ENCODE data around the gene SLC30A7. TPM values are rescaled to one million over a fixed set of nuclear protein-coding genes. Genes with fewer than 3 reads are reported as not detected.
"Not testable (repeated sequence)": the region's sequence is repeated elsewhere in the genome, so short reads cannot be mapped to it uniquely, and the experiment has no call there.

Gene SLC30A7
- total RNA-seq, 6 experiments from 2014 or later = 19.1 to 32.2 (median 23.3) TPM

- Histone ChIP-seq H3K4me1 (no peaks in the 10 kb centered on the region), H3K9me3 (no peaks in the 10 kb centered on the region), H3K27ac (no peak overlapping the region), H3K27me3 (no peaks in the 10 kb centered on the region), H3K36me3 (peaks cover 0 to 6% (median 1%) of the 10 kb centered on the region in 4 donors), H3K4me3 (no peak overlapping the region)
- intact Hi-C loops (cut with DNase I) = no loop called here
- WGBS (ENCODE audit: insufficient coverage, low coverage, low lambda C conversion rate, missing lambda C conversion rate) = 64% methylated on average over 2 of the region's 2 CpGs
- no peak for ATAC-seq
- TF ChIP-seq CTCF (IDR thresholded peaks at IDR 0.05) = no peak
- TF ChIP-seq POLR2A (IDR thresholded peaks at IDR 0.05) = no peak
- DNase-seq = no peak
Measured at GRCh38 chr1:100927276-100927675, 31.4 kb downstream of the SLC30A7 start.

GRCh38 chr1:100928128-100928527 is 32.2 kb downstream of the SLC30A7 start:
- no peak overlapping the region for H3K27ac ChIP-seq
- H3K4me3 ChIP-seq = no peak overlapping the region
- H3K27me3 ChIP-seq = no peaks in the 10 kb centered on the region
- no peaks in the 10 kb centered on the region for H3K4me1 ChIP-seq
- TF ChIP-seq POLR2A (IDR thresholded peaks at IDR 0.05) (no peak), CTCF (IDR thresholded peaks at IDR 0.05) (peak in 1 of 4 donors; percentile 17)
- DNase-seq (no peak), ATAC-seq (no peak)
- 88% methylated on average over 3 of the region's 3 CpGs for WGBS (ENCODE audit: insufficient coverage, low coverage, low lambda C conversion rate, missing lambda C conversion rate)
- H3K9me3 ChIP-seq = no peaks in the 10 kb centered on the region
- peaks cover 0 to 3% (median 0%) of the 10 kb centered on the region in 4 donors for H3K36me3 ChIP-seq
- intact Hi-C loops (cut with DNase I) = no loop called here

- Histone ChIP-seq H3K36me3 (no peaks in the 10 kb centered on the region), H3K9me3 (no peaks in the 10 kb centered on the region), H3K4me3 (no peak overlapping the region), H3K27me3 (no peaks in the 10 kb centered on the region), H3K27ac (no peak overlapping the region), H3K4me1 (no peaks in the 10 kb centered on the region)
- no peak for DNase-seq
- ATAC-seq = no peak
- no peak for TF ChIP-seq POLR2A (IDR thresholded peaks at IDR 0.05)
- no peak for TF ChIP-seq CTCF (IDR thresholded peaks at IDR 0.05)
- intact Hi-C loops (cut with DNase I) = no loop called here
Measured at GRCh38 chr1:100930494-100930893, 34.6 kb downstream of the SLC30A7 start.

- Histone ChIP-seq H3K27ac (no peak overlapping the region), H3K4me1 (no peaks in the 10 kb centered on the region), H3K4me3 (no peak overlapping the region), H3K27me3 (no peaks in the 10 kb centered on the region), H3K9me3 (no peaks in the 10 kb centered on the region), H3K36me3 (no peaks in the 10 kb centered on the region)
- intact Hi-C loops (cut with DNase I) = no loop called here
- TF ChIP-seq CTCF (IDR thresholded peaks at IDR 0.05) = peak in 2 of 4 donors; percentile 11 to 15
- no peak for TF ChIP-seq POLR2A (IDR thresholded peaks at IDR 0.05)
- 100% methylated on average over 1 of the region's 1 CpG for WGBS (ENCODE audit: insufficient coverage, low coverage, low lambda C conversion rate, missing lambda C conversion rate)
- DNase-seq (no peak), ATAC-seq (no peak)
Measured at GRCh38 chr1:100931716-100932115, 35.8 kb downstream of the SLC30A7 start.

GRCh38 chr1:100933555-100933954 is 37.7 kb downstream of the SLC30A7 start:
- intact Hi-C loops (cut with DNase I); H3K9me3 ChIP-seq; H3K4me3 ChIP-seq; DNase-seq; H3K36me3 ChIP-seq; H3K27me3 ChIP-seq; H3K4me1 ChIP-seq; H3K27ac ChIP-seq; ATAC-seq: not testable (repeated sequence)
- WGBS (ENCODE audit: insufficient coverage, low coverage, low lambda C conversion rate, missing lambda C conversion rate) = 100% methylated on average over 2 of the region's 2 CpGs

Data from right lobe of liver (tissue), 6 donors.